Lung (tissue), 13 donors: Measurements from ENCODE around the gene DEPDC5. TPM values are rescaled to one million over a fixed set of nuclear protein-coding genes. Genes with fewer than 3 reads are reported as not detected.

Experiments
- ATAC-seq: fragments of 200-7000 bp; cut with Tn5 transposase; one replicate; pipeline ENCODE4 v1.9.1; 2020; ENCODE audit warnings: moderate number of reproducible peaks; ENCODE audit not compliant: insufficient read depth, low FRiP score
- DNase-seq, 3 donors: peaks; one replicate each; pipeline ENCODE4 v3.0.0-alpha.2; 2013 to 2017
- H3K27ac ChIP-seq, 2 donors: one replicate each; pipeline ENCODE4 v1.5.1; 2013; ENCODE audit warnings: mild to moderate bottlenecking in 2 of 2, moderate library complexity in 2 of 2, control low read depth in 1 of 2, inconsistent platforms in 1 of 2, low read depth in 1 of 2, low read length in 1 of 2
- H3K27me3 ChIP-seq, 3 donors: one replicate each; pipeline ENCODE4 v1.5.1; 2013; ENCODE audit warnings: low read length in 2 of 3; ENCODE audit not compliant: control insufficient read depth in 3 of 3, insufficient read depth in 3 of 3
- H3K36me3 ChIP-seq, 4 donors: one replicate each; pipeline ENCODE4 v1.5.1; 2013; ENCODE audit warnings: low read length in 4 of 4, mild to moderate bottlenecking in 1 of 4, moderate library complexity in 1 of 4; ENCODE audit not compliant: control insufficient read depth in 4 of 4, insufficient read depth in 4 of 4
- H3K4me1 ChIP-seq, 5 donors: one replicate each; pipeline ENCODE4 v1.5.1; 2013; ENCODE audit warnings: low read length in 5 of 5, mild to moderate bottlenecking in 2 of 5, moderate library complexity in 1 of 5; ENCODE audit not compliant: control insufficient read depth in 5 of 5, insufficient read depth in 5 of 5
- H3K4me3 ChIP-seq: one replicate; pipeline ENCODE4 v1.5.1; 2013; ENCODE audit warnings: mild to moderate bottlenecking, control low read depth, moderate library complexity
- H3K9ac ChIP-seq, 2 donors: one replicate each; pipeline ENCODE4 v1.5.1; 2013; ENCODE audit warnings: low read length in 2 of 2, control low read depth in 1 of 2; ENCODE audit not compliant: insufficient read depth in 1 of 2
- H3K9me3 ChIP-seq, 4 donors: one replicate each; pipeline ENCODE4 v1.5.1; 2013; ENCODE audit warnings: low read length in 3 of 4, mild to moderate bottlenecking in 1 of 4, moderate library complexity in 1 of 4; ENCODE audit not compliant: control insufficient read depth in 4 of 4, insufficient read depth in 3 of 4
- WGBS, 2 donors: extraction: QIAGEN DNeasy Blood & Tissue Kit; methylation state at CpG; one replicate each; pipeline ENCODE4 v1.1.7; 2013; 5-methylcytosine and 5-hydroxymethylcytosine counted together
- polyA plus RNA-seq, 2 donors: library from polyadenylated mRNA; stranded (reverse); fragments of 200-250 nt; gene quantifications; one replicate each; pipeline ENCODE4 v1.2.1, GENCODE V29; 2013
- small RNA-seq: library from RNA; depleted of rRNA; stranded (forward); fragments of <200 nt; gene quantifications from one replicate; pipeline ENCODE3, GENCODE V24; 2014; ENCODE audit warnings: low replicate concordance
- total RNA-seq, 2 donors: library from RNA; depleted of rRNA in 1 of 2; stranded (reverse); fragments of >200 nt in 1 of 2; gene quantifications; one replicate each; pipeline ENCODE4 v1.2.1, GENCODE V29; 2014 to 2021
- TF ChIP-seq, protein P1 (sequence below): IDR thresholded peaks from 2 replicates; pipeline ENCODE4 v1.5.1; 2012; ENCODE audit warnings: mild to moderate bottlenecking; ENCODE audit errors: control extremely low read depth, extremely low read depth
- donor health status: control.
- donor health status: control.
- donor health status: Bipolar disorder and iron deficiency.
- donor health status: healthy.
- donor health status: DM: yes; HTN: yes; CAD: no.

DEPDC5 gene
- total and polyA plus RNA-seq, 4 donors, result 6.6 to 29.0 (median 16.3) TPM

DNA sequence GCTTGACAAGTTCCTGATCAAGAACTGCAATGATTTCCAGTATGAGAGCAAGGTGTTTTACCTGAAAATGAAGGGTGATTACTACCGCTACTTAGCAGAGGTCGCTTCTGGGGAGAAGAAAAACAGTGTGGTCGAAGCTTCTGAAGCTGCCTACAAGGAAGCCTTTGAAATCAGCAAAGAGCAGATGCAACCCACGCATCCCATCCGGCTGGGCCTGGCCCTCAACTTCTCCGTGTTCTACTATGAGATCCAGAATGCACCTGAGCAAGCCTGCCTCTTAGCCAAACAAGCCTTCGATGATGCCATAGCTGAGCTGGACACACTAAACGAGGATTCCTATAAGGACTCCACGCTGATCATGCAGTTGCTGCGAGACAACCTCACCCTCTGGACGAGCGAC is 202.5 kb downstream of the DEPDC5 start:
- Histone ChIP-seq H3K9me3 (no peaks in the 10 kb centered on the region), H3K9ac (no peak overlapping the region), H3K36me3 (peaks cover 8 to 16% (median 13%) of the 10 kb centered on the region in 4 donors), H3K4me3 (no peak overlapping the region), H3K4me1 (peaks cover 0 to 28% (median 0%) of the 10 kb centered on the region in 5 donors), H3K27ac (peak overlapping the region in 1 of 2 donors; percentile 28), H3K27me3 (no peaks in the 10 kb centered on the region)
- no peak for DNase-seq
- WGBS, 2 donors, result 94 to 98% methylated on average over 12 of the region's 12 CpGs
- TF ChIP-seq, protein P1, sequence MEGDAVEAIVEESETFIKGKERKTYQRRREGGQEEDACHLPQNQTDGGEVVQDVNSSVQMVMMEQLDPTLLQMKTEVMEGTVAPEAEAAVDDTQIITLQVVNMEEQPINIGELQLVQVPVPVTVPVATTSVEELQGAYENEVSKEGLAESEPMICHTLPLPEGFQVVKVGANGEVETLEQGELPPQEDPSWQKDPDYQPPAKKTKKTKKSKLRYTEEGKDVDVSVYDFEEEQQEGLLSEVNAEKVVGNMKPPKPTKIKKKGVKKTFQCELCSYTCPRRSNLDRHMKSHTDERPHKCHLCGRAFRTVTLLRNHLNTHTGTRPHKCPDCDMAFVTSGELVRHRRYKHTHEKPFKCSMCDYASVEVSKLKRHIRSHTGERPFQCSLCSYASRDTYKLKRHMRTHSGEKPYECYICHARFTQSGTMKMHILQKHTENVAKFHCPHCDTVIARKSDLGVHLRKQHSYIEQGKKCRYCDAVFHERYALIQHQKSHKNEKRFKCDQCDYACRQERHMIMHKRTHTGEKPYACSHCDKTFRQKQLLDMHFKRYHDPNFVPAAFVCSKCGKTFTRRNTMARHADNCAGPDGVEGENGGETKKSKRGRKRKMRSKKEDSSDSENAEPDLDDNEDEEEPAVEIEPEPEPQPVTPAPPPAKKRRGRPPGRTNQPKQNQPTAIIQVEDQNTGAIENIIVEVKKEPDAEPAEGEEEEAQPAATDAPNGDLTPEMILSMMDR, result no peak
- no peak for ATAC-seq

Small RNA genes lying within 50 kb of the gene (small RNA-seq; reads per million reads assigned to genes)
- not detected for gene RN7SL20P

Other genes with a start within 250 kb of the DEPDC5 start
- gene PISD, start 91.8 kb upstream of the DEPDC5 start, total RNA-seq, result 10 to 100 TPM; 25.7 to 94.6 TPM
- 10 to 100 TPM; 35.2 to 58.4 TPM for gene PISD, start 91.8 kb upstream of the DEPDC5 start, polyA plus RNA-seq
- gene PRR14L, start 3.9 kb upstream of the DEPDC5 start, total RNA-seq, result 10 to 100 TPM; 38.0 to 44.3 TPM
- 1 to 10 TPM; 7.4 to 8.8 TPM for gene PRR14L, start 3.9 kb upstream of the DEPDC5 start, polyA plus RNA-seq
- 100 to 1,000 TPM in 1 of 2 donors, 10 to 100 TPM in 1; 50.1 to 151 TPM for gene YWHAH, start 190.5 kb downstream of the DEPDC5 start, total RNA-seq
- 10 to 100 TPM; 89.5 to 90.5 TPM for gene YWHAH, start 190.5 kb downstream of the DEPDC5 start, polyA plus RNA-seq